Stimulated activated CD4-positive, alpha-beta T cell treated with anti-CD3 and anti-CD28 coated beads, Interleukin-2, amount 100 ng/mL, for 4 hours (primary cell): ENCODE results near the gene ITIH1.
A peak's percentile ranks its signal among the peaks of the same experiment; 100 is the strongest.
"Not testable (repeated sequence)": the region's sequence is repeated elsewhere in the genome, so short reads cannot be mapped to it uniquely, and the experiment has no call there.

Source experiments
- DNase-seq: peaks from one replicate; pipeline ENCODE4 v3.0.0-alpha.2; 2020; ENCODE audit warnings: low read depth

Gene ITIH1, protein sequence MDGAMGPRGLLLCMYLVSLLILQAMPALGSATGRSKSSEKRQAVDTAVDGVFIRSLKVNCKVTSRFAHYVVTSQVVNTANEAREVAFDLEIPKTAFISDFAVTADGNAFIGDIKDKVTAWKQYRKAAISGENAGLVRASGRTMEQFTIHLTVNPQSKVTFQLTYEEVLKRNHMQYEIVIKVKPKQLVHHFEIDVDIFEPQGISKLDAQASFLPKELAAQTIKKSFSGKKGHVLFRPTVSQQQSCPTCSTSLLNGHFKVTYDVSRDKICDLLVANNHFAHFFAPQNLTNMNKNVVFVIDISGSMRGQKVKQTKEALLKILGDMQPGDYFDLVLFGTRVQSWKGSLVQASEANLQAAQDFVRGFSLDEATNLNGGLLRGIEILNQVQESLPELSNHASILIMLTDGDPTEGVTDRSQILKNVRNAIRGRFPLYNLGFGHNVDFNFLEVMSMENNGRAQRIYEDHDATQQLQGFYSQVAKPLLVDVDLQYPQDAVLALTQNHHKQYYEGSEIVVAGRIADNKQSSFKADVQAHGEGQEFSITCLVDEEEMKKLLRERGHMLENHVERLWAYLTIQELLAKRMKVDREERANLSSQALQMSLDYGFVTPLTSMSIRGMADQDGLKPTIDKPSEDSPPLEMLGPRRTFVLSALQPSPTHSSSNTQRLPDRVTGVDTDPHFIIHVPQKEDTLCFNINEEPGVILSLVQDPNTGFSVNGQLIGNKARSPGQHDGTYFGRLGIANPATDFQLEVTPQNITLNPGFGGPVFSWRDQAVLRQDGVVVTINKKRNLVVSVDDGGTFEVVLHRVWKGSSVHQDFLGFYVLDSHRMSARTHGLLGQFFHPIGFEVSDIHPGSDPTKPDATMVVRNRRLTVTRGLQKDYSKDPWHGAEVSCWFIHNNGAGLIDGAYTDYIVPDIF

DNA sequence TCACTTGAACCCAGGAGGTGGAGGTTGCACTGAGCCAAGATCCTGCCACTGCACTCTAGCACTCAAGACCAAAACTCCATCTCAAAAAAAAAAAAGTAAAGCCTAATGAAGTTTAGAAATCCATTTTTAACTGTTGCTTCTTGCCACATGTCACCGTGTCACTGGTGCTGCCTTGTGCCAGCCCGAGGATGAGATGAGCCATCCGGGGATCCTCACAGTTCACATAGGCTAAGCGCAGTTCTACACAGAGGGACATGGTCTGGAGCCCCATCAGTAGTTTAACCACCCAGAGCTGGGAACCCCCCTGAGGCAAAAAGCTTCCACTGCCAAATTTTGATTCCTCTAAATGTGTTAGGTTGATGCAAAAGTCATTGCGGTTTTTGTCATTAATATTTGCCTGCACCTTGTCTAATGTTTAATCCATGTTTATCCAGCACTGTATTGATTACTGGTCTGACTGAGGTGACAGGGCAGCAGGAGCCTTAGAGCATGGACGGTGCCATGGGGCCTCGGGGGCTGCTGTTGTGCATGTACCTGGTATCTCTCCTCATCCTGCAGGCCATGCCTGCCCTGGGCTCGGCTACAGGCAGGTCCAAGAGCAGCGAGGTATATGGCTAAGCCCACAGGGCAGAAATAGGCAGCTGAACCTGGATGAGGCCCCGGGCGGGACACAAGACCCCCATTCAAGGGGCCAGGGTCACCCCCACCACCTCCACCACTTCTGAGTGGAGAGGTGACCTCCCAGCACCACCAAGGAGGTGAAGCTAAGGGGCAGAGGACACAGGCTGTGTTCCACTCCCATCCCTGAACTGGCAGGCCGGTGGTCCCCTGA, at the start of gene ITIH1:
Gene ITIH1, plus strand, starts transcription at position 473 of the 832 bp plus-strand sequence. Its CDS starts 17 bp downstream, at position 490.
- DNase-seq = no peak

DNA sequence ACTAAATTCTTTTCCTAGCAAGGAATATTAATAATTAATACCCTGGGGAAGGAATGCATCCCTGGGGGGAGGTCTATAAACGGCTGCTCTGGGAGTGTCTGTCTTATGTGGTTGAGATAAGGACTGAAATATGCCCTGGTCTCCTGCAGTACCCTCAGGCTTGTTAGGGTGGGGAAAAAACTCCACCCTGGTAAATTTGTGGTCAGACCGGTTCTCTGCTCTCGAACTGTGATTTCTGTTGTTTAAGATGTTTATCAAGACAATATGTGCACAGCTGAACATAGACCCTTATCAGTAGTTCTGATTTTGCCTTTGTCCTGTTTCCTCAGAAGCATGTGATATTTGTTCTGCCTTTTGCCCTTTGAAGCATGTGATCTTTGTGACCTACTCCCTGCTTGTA, 48.6 kb upstream of the ITIH1 start:
- DNase-seq = not testable (repeated sequence)

DNA sequence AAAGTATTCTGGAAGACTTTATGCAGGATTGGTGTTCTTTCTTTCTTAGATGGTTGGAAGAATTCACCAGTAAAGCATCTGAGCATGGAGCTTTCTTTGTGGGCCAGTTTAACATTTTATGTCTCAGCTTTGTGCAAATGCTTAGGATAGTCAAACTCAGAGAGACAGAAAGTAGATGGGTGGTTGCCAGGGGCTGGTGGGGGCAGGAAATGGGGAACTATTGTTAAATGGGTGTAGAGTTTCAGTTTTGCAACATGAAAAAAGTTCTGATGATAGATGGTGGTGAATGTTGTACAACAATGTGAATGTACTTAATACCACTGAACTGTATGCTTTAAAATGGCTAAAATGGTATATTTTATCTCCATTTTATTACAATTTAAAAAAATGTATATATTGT, 46.7 kb upstream of the ITIH1 start:
- DNase-seq = no peak

DNA sequence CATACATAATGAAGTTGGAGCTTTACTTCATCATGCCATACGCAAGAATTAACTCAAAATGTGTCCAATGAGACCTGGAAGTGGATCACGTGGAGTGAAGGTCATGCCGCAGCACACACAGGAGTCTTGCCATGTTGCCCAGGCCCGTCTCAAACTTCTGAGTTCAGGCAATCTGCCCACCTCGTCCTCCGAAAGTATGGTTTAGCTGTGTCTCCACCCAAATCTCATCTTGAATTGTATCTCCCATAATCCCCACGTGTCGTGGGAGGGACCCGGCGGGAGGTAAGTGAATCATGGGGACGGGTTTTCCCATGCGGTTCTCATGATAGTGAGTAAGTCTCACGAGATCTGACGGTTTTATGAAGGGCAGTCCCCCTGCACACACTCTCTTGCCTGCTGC, 45.8 kb upstream of the ITIH1 start:
- DNase-seq = no peak

DNA sequence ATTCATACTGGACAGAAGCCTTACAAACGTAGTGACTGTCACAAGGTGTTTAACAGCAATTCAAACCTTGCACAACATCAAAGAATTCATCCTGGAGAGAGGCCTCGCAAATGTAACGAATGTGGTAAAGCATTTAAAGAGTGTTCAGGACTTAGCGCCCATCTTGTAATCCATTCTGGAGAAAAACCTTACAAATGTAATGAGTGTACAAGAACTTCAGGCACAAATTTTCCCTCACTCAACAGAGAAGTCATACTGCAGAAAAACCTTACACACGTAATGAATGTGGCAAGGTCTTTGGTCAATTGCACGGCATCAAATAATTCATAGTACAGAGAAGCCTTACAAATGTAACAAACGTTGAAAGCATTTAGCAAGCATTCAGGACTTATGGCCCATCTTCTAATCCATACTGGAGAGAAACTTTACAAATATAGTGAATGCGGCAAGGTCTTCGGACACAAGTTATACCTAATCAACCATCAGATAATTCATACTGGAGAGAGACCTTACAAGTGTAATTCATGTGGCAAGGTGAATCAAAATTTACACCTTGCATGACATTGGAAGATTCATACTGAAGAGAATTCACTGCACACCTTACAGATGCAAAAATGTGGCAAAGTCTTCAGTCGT, 44.0 kb upstream of the ITIH1 start:
- DNase-seq = no peak

DNA sequence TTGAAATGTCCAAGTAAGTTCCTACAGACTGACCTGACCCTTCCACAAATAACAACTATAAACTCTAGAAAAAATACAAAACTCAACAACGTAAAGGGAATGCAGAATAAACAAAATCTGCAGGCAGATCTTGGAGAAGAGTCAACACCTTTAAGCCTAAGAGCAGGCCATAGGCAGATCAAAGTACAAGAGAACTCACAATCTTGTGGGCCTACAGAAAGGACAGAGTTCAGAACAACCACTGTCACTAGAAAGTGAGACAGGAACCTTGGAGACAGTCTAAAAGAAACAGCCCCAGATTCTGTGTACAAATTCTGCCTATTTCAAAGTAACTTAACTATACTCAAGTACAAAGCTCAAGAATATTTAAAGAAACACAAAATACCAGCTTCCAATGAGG, 37.7 kb upstream of the ITIH1 start:
- no peak for DNase-seq

DNA sequence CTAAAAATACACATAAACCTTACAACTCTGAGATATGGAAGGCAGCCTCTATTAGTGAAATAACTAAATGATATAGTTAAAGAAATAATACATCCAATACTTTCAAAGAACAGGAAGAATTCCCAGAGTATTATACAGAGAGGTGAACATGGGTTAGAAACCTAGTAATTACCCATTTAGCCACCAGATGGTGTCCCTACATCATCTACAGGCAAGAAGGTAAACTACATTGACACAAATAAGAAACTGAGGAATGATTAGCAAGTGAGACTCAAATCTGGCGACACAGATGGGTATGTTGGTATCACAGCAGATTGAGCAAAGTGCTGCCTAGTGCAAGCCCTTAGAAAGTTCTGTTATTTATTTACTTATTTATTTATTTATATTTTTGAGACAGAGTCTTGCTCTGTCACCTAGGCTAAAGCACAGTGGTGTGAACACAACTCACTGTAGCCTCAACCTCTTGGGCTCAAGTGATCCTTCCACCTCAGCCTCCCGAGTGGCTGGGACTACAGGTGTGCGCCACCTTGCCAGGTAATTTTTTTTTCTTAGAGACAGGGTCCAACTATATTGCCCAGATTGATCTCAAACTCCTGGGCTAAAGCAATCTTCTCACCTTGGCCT, 34.9 kb upstream of the ITIH1 start:
- no peak for DNase-seq

DNA sequence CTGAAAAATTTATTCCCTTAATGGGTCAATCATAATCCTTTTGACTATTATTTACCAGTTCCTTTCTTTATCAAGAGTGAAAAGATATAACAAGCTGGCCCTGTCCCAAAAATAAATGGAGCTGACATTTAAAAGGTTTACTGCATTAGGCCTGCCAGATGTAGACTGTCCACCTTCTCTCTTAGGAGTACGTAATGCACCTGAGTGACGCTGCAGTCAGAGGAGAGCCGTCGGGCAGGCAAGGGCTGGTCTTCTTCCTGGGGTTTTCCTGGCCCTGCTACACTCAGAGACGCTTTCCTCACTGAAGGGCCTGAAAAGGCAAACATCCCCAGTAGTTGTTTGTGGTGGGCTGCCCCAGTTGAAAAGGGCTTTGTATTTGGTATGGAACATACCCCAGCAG, 34.2 kb upstream of the ITIH1 start:
- no peak for DNase-seq

DNA sequence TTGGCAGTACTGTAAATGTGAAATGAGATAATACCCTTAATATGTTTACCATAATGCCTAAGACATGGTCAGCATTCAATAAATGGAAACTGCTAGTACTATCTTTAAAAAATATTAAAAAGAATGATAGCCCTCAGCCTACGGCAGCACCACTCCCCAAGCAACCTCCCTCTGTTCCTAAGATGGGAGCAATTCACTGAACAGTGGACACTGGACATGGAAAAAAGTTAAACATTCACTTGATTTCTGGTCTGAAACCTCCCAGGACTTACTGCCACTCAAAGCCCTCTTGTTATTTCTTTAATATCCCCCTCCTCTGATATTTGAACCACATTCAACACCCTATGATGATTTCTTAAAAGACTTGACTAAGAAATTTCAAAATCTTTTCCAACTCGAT, 33.7 kb upstream of the ITIH1 start:
- no peak for DNase-seq

DNA sequence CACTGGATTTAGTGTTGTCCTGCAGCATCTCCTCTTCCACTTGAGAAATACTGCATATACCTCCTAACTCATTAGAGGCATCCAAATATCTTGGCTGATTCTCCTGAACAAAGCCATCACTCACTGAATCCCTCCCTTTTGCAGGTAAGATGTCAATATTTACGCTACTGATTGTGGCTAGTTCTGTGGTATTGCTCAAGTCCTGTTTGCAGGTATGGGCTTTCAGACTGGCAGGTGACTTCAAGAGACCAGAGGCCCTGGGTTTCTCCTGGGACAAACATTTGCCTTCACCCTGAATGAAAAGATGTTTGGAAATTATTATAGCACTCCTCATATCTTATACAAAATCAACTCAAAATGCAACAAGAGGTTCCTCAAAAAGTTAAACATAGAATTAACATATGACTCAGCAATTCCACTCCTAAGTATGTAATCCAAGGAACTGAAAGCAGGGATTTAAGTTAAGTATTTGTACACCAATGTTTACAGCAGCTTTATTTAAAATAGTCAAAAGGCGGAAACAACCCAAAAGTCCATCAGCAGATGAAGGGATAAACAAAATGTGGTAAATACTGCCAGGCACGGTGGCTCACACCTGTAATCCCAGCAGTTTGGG, 25.2 kb upstream of the ITIH1 start:
- DNase-seq = no peak

DNA sequence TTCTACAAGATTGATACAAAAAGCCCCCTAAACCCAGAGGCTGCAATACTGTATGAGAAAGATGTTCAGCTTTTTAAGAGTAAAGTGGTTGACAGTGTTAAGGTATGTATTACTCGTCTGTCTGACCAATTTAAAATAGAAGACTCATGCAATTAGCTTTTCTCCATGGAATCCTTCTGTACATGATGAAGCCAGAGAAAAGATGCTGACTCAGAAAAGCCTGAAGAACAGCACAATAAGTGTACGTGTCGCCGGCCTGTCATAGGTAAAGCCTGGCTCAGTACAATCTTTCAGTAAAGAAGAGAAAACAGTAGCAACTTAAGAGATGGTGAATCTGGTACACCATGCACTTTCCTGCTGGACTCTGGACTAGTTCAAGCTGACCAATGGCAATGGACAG, 23.0 kb upstream of the ITIH1 start:
- DNase-seq = no peak

DNA sequence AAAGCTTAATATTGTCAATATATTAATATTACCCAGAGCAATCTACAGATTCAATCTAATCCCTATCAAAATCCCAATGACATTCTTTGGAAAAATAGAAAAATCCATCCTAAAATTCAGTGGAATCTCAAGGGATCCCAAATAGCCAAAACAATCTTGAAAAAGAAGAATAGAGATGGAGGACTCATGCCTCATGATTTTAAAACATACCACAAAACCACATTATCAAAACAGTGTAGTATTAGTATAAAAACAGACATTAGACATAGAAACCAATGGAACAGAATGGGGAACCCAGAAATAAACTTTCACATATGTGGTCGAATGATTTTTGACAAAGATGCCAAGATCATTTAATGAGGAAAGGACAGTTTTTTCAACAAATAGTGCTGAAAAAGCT, 21.3 kb upstream of the ITIH1 start:
- no peak for DNase-seq

DNA sequence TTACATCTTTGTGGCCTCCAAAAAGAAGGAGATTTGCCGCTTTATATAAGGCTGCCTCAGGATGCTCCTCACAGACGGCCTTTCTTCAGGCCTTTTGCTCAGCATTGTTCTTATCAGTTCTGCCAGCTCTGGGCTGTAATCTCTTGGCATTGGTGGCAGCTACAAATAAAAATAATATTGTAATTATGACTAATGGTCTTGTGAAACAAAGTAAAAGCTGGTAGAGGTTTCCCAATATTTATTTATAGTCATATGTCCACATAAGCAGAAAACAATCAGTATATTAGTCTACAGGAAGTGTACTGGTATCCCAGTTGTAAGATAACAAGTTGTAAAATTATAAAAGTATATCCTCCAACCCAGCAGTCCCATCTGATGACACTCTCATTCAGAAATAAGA, 13.9 kb upstream of the ITIH1 start:
- DNase-seq = no peak

DNA sequence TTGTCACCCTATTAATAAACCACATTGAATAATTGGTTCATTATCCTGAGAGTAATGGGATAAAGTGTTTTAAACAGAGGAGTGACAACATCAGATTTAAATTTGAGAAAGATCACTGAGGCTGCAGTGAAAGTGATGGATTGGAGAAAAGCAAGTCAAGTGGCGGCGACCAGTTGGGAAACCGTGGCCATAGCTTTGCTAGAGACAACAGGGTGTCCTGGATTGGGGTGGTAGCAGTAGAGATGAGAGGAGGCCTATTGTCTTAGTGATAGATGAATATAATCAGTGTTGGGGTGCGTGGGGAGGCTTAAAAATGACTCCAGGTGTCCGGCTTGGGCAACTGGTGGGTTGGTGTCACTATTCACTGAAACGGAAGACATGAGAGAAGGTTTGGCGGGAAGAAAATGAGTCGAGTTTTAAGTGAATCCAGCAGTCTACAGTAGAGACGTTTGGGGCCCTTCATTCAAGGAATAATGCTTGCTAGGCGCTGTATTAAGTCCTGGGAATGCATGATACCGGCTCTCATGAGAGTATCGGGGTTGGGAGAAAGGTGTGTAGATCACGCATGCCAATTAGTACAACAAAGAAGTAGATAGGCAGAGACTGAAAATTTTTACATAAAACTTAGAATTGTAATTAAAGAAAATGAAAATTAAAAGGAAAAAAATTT, 7.5 kb upstream of the ITIH1 start:
- DNase-seq = no peak

DNA sequence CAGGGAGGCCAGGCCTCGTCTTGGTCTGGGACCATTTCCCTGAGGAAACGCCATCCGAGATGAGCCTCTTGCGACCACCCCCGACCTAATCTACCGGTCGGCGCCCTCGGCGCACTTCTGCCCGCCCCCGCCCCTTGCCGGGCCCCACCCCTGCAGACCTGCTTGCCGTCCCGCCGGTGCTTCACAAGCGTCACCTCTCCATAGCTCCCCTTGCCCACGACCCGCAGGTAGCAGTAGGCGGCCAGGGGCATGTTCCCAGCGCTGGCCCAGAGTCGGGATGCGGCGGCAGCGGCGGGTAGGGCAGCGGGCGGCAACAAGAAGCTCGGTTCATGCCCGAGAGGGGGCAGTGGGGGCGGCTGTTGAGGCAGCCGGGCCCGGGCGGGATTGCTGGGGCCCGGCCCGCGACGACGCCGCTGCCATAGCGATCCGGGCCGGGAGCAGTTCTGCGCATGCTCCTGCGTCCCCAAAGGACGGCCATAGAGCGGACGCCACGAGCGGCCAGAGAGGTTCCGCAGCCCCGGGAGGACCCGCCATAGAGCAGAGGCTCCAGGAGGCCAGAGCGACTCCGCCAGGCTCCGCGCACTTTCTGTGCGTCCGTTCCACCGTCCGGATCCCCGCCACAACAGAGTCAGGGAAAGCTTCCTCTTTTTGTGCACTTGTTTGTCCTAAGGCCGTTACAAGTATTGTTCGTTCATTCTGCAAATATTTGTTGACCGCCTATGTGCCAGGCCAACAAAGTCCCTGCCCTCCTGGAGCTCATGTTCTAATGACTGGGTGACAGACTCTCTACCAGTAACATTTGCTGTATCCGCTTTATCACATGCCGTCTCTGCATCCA, 6.7 kb upstream of the ITIH1 start, which contains the start of gene NEK4:
Gene NEK4, minus strand, starts transcription at position 445 of the 838 bp plus-strand sequence. Its CDS starts 194 bp downstream, at position 251.
- DNase-seq = peak; percentile 70

DNA sequence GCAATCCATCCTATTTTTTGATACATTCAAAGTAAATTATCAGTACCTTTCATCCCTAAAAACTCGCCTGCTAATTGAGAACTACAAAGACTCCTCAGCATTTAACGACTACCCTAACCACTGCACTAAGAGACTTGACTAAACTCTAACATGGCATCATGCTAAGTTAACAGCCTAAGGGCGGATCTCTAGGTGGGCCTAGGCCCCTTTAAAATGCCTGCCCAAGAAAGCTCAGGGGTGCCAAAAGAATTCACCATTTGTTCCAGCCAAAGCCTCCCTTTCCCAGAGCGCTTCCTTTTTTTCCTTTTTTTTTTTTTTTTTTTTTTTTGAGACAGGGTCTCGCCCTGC, 6.1 kb upstream of the ITIH1 start:
- no peak for DNase-seq

DNA sequence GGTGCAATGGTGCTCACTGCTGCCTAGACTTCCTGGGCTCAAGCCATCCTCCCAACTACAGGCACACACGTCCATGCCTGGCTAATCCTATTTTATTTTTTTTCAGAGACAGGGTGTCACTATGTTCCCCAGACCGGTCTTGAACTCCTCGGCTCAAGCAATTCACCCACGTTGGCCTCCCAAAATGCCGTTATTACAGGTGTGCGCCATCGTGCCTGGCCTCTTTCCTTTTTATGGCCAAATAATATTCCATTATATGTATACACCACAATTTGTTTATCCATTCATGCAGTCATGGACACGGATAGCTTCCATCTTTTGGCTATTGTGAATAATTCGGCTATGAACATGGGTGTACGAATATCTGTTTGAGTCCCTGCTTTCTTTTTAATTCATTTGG, 5.7 kb upstream of the ITIH1 start:
- no peak for DNase-seq

DNA sequence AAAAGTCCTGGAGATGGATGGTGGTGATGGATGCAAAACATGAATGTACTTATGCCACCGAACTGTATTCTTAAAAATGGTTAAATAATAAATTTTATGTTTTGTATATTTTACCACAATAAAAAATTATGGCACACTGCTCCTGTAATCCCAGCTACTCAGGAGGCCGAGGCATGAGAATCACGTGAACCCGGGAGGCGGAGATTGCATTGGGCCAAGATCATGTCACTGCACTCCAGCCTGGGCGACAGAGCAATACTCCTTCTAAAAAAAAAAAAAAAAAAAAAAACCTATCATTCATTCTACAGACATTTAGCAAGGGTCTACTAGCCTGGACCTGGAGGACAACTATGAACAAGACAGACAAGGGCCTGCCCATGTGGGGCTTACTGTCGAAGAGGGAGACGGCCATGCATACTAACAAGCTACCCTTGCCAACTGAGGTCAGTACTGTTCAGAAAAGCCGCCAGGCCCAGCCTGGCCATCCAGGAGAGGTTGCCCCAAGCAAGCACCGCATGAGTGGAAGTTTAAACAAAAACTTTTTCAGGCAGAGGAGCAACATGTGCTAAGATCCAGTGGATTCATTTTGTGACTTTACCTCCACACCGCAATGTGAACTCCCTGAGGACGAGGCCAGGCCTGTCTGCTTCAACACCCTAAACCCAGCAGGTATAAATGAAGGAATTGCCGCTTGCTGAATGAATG, 3.9 kb upstream of the ITIH1 start:
- DNase-seq = no peak
